Epithelial cell of esophagus (primary cell): Measurements from ENCODE around the gene PPP1R2B.

Source experiments
- DNase-seq: peaks from one replicate; pipeline ENCODE4 v3.0.0; 2010; ENCODE audit warnings: low read depth
- H3K4me3 ChIP-seq: 2 replicates; pipeline ENCODE4 v1.5.1; 2011; ENCODE audit warnings: mild to moderate bottlenecking, low read length, control low read depth
- TF ChIP-seq, protein P1 (sequence below): IDR thresholded peaks from 2 replicates; pipeline ENCODE4 v1.5.1; 2011; ENCODE audit warnings: low read depth, mild to moderate bottlenecking, low read length, control low read depth, inconsistent platforms; ENCODE audit not compliant: insufficient read depth; ENCODE audit errors: missing control alignments

PPP1R2B gene

DNA sequence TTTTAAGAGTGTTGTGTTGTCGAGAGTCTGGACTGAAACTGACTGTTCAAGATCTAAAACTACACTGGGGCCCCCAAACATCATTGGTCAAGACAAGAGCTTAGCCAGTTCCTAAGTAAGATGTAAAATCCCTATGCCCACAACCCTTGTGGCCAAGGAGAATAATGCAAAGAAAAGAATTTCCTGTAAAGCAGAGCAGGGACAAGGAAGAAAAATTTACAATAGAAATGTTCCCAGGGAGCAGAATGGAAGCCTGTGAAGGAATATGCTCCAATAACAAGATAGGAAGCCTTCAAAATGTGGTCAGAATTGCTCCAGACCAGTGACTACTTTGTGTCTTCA lies 20.4 kb downstream of the PPP1R2B start:
- H3K4me3 ChIP-seq = no peak overlapping the region
- TF ChIP-seq, protein P1, sequence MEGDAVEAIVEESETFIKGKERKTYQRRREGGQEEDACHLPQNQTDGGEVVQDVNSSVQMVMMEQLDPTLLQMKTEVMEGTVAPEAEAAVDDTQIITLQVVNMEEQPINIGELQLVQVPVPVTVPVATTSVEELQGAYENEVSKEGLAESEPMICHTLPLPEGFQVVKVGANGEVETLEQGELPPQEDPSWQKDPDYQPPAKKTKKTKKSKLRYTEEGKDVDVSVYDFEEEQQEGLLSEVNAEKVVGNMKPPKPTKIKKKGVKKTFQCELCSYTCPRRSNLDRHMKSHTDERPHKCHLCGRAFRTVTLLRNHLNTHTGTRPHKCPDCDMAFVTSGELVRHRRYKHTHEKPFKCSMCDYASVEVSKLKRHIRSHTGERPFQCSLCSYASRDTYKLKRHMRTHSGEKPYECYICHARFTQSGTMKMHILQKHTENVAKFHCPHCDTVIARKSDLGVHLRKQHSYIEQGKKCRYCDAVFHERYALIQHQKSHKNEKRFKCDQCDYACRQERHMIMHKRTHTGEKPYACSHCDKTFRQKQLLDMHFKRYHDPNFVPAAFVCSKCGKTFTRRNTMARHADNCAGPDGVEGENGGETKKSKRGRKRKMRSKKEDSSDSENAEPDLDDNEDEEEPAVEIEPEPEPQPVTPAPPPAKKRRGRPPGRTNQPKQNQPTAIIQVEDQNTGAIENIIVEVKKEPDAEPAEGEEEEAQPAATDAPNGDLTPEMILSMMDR = no peak
- no peak for DNase-seq

DNA sequence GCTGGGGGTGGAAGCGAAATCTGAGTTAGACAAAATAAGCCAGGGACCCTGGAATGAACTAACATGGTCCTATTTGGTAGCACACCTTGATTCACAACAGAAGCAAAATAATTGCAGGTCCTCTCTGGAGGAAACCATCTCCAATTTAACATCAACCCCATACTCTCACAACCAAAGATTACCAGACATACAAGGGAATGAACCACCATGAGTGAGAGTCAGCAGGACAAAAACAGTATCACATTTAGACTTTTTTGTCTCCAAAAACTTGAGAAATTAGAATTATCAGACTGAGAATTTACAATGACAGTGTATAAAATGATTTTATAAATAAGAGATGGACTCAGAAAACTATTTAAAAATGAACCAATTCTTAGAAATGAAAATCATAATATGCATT lies 21.1 kb downstream of the PPP1R2B start:
- H3K4me3 ChIP-seq = no peak overlapping the region
- no peak for DNase-seq
- TF ChIP-seq, protein P1 = no peak

DNA sequence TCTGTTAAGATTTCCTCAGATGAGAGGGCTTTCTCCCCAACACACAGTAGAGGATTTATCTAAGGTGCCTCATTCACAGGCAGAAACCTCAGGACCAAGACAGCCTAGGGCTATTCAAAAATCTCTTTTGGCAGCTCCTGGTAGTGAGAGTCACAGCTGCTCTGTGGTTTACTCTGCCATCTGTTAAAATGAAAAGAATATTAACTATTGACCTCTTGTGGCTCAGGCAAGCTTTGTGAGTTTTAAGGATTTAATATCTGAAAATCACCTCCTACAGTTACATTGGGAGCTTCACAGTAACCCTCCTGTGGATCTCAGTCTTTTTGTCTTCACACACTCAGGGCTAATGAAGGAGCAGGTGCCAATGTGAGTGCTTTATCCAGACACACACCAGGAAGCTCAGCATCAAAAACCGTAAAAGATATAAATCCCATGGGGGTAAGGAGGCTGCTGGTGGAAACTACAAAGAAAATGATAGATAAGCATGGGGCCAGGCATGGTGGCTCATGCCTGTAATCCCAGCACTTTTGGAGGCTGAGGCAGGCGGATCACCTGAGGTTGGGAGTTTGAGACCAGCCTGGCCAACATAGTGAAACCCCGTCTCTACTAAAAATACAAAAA lies 29.7 kb downstream of the PPP1R2B start:
- TF ChIP-seq, protein P1 = no peak
- H3K4me3 ChIP-seq = no peak overlapping the region
- no peak for DNase-seq

DNA sequence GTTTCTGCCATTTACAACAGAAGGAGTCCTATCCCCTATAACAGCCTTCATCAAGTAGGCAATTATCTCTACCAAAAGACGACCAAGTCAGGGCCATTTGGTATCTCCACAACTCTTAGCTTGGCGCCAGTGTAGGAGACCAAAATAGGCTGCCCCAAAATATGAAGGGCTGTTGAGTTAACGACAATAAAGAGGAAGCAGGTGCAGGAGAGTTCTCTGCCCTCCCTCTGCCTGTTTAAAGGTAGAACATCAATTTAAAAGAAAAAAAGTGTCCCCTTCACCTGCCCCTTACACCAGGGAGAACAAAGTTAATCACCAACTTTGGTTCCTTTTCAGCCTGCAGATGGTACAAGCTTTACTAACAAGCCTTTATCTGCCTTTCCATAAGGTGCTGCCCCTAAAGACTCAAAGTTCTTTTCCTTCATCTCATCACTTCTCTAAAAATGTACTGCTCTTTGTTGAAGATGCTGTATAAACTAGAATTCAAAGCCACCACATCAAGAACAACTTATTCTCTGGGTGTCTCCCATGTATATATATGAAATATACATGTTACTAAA lies 33.3 kb downstream of the PPP1R2B start:
- DNase-seq = no peak
- TF ChIP-seq, protein P1 = no peak
- H3K4me3 ChIP-seq = no peak overlapping the region

DNA sequence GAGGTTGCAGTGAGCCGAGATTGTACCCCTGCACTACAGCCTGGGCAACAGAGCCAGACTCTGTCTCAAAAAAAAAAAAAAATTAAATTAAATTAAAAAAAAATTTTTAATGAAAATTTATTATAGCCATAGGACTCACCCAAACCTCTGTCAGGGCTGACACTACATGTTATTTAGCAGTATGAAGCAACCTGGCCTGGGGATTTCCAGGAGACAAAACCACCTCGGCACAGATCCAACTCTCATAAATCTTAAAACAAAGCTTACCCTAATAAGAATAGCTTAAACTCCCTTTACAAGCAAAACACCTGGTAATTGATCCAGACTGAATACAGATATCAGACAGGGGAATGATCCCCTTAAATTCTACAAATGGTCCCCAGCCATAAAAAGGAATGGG lies 38.4 kb downstream of the PPP1R2B start:
- TF ChIP-seq, protein P1 = no peak
- DNase-seq = no peak

DNA sequence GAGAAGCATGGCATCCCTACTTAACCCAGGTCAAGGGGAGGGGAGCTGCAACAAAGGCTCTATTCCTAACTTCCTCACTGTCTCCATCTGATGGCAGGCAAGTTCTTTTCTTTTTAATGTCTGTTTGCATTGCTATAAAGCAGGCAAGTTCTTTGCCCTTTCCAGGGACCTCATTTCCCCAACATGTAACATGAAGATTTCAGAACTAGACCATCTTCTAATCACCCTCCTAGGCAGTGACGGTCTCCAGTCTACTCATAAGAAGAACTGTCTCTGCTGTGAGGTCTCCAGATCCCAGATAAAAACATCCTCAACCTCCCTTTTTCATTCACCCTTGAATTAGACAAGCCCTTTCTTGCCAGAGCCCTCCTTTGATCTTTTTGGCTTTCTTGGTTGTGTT lies 42.1 kb downstream of the PPP1R2B start:
- no peak for DNase-seq
- TF ChIP-seq, protein P1 = no peak
- no peak overlapping the region for H3K4me3 ChIP-seq

More for the DNA sequence above, 38.4 kb downstream of the PPP1R2B start:
- no peak overlapping the region for H3K4me3 ChIP-seq

DNA sequence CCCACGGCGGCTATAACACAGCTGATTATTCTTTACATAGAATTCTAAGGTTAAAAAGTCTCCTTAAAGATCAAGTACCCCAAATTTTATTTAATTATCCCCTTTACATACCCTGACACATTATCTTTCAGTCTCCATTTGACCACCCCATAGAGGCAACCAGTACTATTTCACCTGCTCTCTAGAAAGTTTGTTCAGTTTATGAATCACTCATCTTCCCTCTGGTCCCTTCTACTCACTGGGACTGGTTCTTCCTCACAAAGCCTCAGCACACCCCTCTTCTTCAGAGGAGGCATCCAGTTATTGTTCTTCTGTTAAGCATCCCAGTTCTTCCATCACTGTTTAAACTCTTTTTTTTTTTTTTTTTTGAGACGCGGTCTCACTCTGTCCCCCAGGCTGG lies 42.8 kb downstream of the PPP1R2B start:
- TF ChIP-seq, protein P1 = no peak
- no peak for DNase-seq
- H3K4me3 ChIP-seq = no peak overlapping the region
